PC-3 (cell line): ENCODE results near the gene TBC1D2B.

Source experiments
- CTCF ChIP-seq: fragments of 300-600 bp; sonication (generic); conservative IDR thresholded peaks from 2 replicates; pipeline ENCODE4 v1.5.1; 2017; ENCODE audit warnings: antibody characterized with exemption, low read depth, mild to moderate bottlenecking, low read length
- EZH2phosphoT487 ChIP-seq: fragments of 300-600 bp; sonication (generic); IDR thresholded peaks from 2 replicates; pipeline ENCODE4 v1.6.1; 2018; ENCODE audit warnings: mild to moderate bottlenecking, antibody characterized with exemption, low read length, borderline replicate concordance

GRCh38 chr15:78071383-78071782 is 6.1 kb downstream of the TBC1D2B start:
- TF ChIP-seq EZH2phosphoT487 (no peak), CTCF (no peak)
